Activated T-cell treated with anti-CD3 and anti-CD28 coated beads, Interleukin-2, amount 50 U/mL, for 24 hours (primary cell): ENCODE measurements around the gene ENSA.
"Not testable (repeated sequence)": the region's sequence is repeated elsewhere in the genome, so short reads cannot be mapped to it uniquely, and the experiment has no call there.

Experiments
- DNase-seq: peaks from one replicate; pipeline ENCODE4 v3.0.0-alpha.2; 2020
- H3K27ac Mint-ChIP-seq: 2 replicates; pipeline ENCODE4 v1.8.0; 2020; ENCODE audit warnings: mild to moderate bottlenecking, mixed read lengths
- H3K27me3 Mint-ChIP-seq: 2 replicates; pipeline ENCODE4 v1.8.0; 2020; ENCODE audit warnings: mixed read lengths
- H3K36me3 Mint-ChIP-seq: 2 replicates; pipeline ENCODE4 v1.8.0; 2020; ENCODE audit warnings: low read depth, mixed read lengths
- H3K4me1 Mint-ChIP-seq: 2 replicates; pipeline ENCODE4 v1.8.0; 2020; ENCODE audit warnings: low read depth, mixed read lengths
- H3K4me3 Mint-ChIP-seq: 2 replicates; pipeline ENCODE4 v1.8.0; 2020; ENCODE audit warnings: mild to moderate bottlenecking, moderate library complexity, mixed read lengths
- H3K9me3 Mint-ChIP-seq: 2 replicates; pipeline ENCODE4 v1.8.0; 2020; ENCODE audit warnings: mixed read lengths

The ENSA gene

DNA sequence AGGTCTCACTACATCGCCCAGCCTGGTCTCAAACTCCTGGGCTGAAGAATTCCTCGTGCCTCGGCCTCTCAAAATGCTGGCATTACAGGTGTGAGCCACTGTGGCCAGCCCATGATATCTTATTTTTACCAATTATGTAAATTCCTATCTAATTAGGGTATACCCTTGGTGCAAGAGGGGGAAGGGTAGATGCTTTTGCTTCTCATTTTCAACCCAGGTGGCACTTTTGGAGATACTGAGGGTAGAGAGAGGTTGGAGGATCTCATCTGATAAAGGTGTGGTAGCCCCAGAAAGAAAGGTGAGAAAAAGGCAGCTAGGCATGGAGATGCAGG, 17.4 kb downstream of the ENSA start:
- peak overlapping the region; percentile 61 for H3K4me3 Mint-ChIP-seq
- no peaks in the 10 kb centered on the region for H3K27me3 Mint-ChIP-seq
- no peak for DNase-seq
- peaks cover 48% of the 10 kb centered on the region for H3K36me3 Mint-ChIP-seq
- no peaks in the 10 kb centered on the region for H3K9me3 Mint-ChIP-seq
- H3K27ac Mint-ChIP-seq = peak overlapping the region; percentile 96
- peaks cover 65% of the 10 kb centered on the region for H3K4me1 Mint-ChIP-seq

DNA sequence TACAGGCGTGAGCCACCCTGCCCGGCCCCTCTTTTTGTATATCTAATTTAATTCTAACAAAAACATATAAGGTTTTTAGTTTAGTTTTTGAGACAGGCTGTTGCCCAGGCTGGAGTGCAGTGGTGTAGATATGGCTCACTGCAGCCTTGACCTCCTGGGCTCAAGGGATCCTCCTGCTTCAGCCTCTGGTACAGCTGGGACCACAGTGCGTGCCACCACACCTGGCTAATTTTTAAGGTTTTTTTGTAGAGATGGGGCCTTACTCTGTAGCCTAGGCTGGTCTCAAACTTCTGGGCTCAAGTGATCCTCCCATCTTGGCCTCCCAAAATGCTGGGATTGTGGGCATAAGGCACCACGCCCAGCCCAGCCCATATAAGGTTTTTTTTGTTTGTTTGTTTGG, 18.8 kb downstream of the ENSA start:
- H3K27me3 Mint-ChIP-seq = no peaks in the 10 kb centered on the region
- H3K4me3 Mint-ChIP-seq = no peak overlapping the region
- peaks cover 56% of the 10 kb centered on the region for H3K4me1 Mint-ChIP-seq
- H3K27ac Mint-ChIP-seq = peak overlapping the region; percentile 96
- DNase-seq = no peak
- peaks cover 34% of the 10 kb centered on the region for H3K36me3 Mint-ChIP-seq
- H3K9me3 Mint-ChIP-seq = no peaks in the 10 kb centered on the region

GRCh38 chr1:150609732-150610131, 19.7 kb downstream of the ENSA start:
- no peaks in the 10 kb centered on the region for H3K9me3 Mint-ChIP-seq
- H3K4me1 Mint-ChIP-seq = peaks cover 55% of the 10 kb centered on the region
- no peaks in the 10 kb centered on the region for H3K27me3 Mint-ChIP-seq
- peaks cover 28% of the 10 kb centered on the region for H3K36me3 Mint-ChIP-seq
- no peak overlapping the region for H3K4me3 Mint-ChIP-seq
- DNase-seq = no peak
- peak overlapping the region; percentile 50 for H3K27ac Mint-ChIP-seq

DNA sequence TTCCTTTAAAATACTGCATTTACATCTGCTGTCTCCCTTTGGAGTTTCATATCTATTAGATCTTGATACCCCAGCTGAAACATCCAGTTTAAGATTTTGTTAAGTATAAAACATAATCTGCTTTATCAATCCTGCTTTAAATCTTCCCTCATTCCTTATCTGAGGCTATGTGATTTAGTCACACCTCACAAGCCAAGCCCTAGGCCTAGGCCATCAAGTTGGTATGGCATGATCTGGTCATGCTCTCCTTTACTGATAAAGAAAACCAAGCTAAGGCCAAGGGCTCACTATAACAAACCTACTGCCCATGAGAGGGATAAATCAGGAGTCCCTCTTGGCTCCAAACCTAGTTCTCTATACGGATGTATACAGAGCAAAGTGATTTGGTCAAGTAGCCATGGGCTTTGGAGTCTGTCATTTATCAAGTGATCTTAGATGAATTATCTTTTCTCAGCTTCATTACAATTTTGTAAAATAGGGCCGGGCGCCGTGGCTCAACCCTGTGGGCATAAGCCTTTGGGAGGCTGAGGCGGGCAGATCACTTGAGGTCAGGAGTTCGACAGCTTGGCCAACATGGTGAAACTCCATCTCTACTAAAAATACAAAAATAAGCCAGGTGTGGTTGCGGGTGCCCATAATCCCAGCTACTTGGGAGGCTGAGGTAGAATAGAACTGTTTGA, 22.8 kb downstream of the ENSA start:
- H3K4me1 Mint-ChIP-seq = peaks cover 40% of the 10 kb centered on the region
- H3K27ac Mint-ChIP-seq = peak overlapping the region; percentile 50
- H3K4me3 Mint-ChIP-seq = no peak overlapping the region
- no peaks in the 10 kb centered on the region for H3K9me3 Mint-ChIP-seq
- H3K36me3 Mint-ChIP-seq = peaks cover 3% of the 10 kb centered on the region
- no peaks in the 10 kb centered on the region for H3K27me3 Mint-ChIP-seq
- DNase-seq = no peak

DNA sequence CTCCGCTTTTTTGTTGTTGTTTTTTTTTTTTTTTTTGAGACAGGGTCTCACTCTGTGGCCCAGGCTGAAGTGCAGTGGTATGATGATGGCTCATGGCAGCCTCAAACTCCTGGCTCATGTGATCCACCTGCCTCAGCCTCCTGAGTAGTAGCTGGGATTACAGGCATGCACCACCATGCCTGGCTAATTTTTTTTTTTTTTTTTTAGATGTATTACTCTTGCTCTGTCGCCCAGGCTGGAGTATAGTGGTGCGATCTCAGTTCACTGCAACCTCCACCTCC, 24.0 kb downstream of the ENSA start:
- H3K4me3 Mint-ChIP-seq = not testable (repeated sequence)
- H3K27ac Mint-ChIP-seq = peak overlapping the region; percentile 95

GRCh38 chr1:150604226-150604588, 25.2 kb downstream of the ENSA start:
- H3K36me3 Mint-ChIP-seq = peaks cover 12% of the 10 kb centered on the region
- H3K4me1 Mint-ChIP-seq = peaks cover 28% of the 10 kb centered on the region
- H3K27ac Mint-ChIP-seq = peak overlapping the region; percentile 95
- H3K9me3 Mint-ChIP-seq = no peaks in the 10 kb centered on the region
- no peak for DNase-seq
- H3K4me3 Mint-ChIP-seq = peak overlapping the region; percentile 5
- no peaks in the 10 kb centered on the region for H3K27me3 Mint-ChIP-seq

More for the DNA sequence above, 24.0 kb downstream of the ENSA start:
- H3K27me3 Mint-ChIP-seq, DNase-seq, H3K36me3 Mint-ChIP-seq, H3K9me3 Mint-ChIP-seq: not testable (repeated sequence)
- H3K4me1 Mint-ChIP-seq = peaks cover 31% of the 10 kb centered on the region

- Mint-ChIP-seq H3K27me3 (no peaks in the 10 kb centered on the region), H3K9me3 (no peaks in the 10 kb centered on the region), H3K4me1 (peaks cover 28% of the 10 kb centered on the region), H3K27ac (peak overlapping the region; percentile 95), H3K36me3 (peaks cover 12% of the 10 kb centered on the region), H3K4me3 (no peak overlapping the region)
- no peak for DNase-seq
Observed at GRCh38 chr1:150603711-150604110, 25.7 kb downstream of the ENSA start.

DNA sequence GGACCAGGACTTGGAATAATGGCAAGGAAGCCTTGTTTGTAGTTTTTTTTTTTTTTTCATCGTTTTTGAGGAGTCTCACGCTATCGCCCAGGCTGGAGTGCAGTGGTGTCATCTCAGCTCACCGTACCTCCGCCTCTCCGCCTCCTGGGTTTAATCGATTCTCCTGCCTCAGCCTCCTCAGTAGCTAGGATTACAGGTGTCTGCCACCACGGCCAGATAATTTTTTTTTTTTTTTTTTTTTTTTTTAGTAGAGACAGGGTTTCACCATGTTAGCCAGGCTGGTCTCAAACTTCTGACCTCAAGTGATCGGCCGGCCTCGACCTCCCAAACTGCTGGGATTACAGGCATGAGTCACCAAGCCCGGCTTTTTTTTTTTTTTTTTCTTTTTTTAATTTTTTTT, 27.0 kb downstream of the ENSA start:
- Mint-ChIP-seq H3K4me1 (peaks cover 28% of the 10 kb centered on the region), H3K36me3 (peaks cover 12% of the 10 kb centered on the region)
- H3K27me3 Mint-ChIP-seq, H3K27ac Mint-ChIP-seq, H3K9me3 Mint-ChIP-seq, DNase-seq, H3K4me3 Mint-ChIP-seq: not testable (repeated sequence)

GRCh38 chr1:150601540-150601939, 27.9 kb downstream of the ENSA start:
- H3K36me3 Mint-ChIP-seq = peaks cover 12% of the 10 kb centered on the region
- no peaks in the 10 kb centered on the region for H3K9me3 Mint-ChIP-seq
- H3K27me3 Mint-ChIP-seq = no peaks in the 10 kb centered on the region
- no peak overlapping the region for H3K27ac Mint-ChIP-seq
- no peak for DNase-seq
- H3K4me3 Mint-ChIP-seq = no peak overlapping the region
- H3K4me1 Mint-ChIP-seq = peaks cover 30% of the 10 kb centered on the region

GRCh38 chr1:150598346-150598745, 31.1 kb downstream of the ENSA start:
- Mint-ChIP-seq H3K36me3 (peaks cover 12% of the 10 kb centered on the region), H3K4me1 (peaks cover 18% of the 10 kb centered on the region)
- H3K27me3 Mint-ChIP-seq, H3K9me3 Mint-ChIP-seq, H3K4me3 Mint-ChIP-seq, H3K27ac Mint-ChIP-seq, DNase-seq: not testable (repeated sequence)

DNA sequence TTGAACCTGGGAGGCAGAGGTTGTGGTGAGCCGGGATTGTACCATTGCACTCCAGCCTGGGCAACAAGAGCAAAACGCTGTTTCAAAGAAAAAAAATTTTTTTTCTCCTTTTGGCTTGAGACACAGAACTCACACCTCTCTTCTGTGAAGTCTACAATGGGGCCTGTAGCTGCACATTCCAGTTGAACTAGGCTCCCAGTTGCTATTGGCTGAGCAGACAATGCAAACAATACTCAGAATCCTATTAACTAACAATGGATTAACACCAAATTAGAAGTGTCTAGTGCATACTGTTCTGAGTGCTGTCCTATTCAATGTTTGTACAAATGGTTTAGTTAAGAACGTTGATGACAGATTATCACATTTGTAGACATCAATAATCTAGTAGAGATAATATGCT, 32.4 kb downstream of the ENSA start:
- Mint-ChIP-seq H3K4me3 (no peak overlapping the region), H3K4me1 (peaks cover 15% of the 10 kb centered on the region), H3K27ac (no peak overlapping the region), H3K9me3 (no peaks in the 10 kb centered on the region), H3K27me3 (no peaks in the 10 kb centered on the region), H3K36me3 (peaks cover 12% of the 10 kb centered on the region)
- no peak for DNase-seq

DNA sequence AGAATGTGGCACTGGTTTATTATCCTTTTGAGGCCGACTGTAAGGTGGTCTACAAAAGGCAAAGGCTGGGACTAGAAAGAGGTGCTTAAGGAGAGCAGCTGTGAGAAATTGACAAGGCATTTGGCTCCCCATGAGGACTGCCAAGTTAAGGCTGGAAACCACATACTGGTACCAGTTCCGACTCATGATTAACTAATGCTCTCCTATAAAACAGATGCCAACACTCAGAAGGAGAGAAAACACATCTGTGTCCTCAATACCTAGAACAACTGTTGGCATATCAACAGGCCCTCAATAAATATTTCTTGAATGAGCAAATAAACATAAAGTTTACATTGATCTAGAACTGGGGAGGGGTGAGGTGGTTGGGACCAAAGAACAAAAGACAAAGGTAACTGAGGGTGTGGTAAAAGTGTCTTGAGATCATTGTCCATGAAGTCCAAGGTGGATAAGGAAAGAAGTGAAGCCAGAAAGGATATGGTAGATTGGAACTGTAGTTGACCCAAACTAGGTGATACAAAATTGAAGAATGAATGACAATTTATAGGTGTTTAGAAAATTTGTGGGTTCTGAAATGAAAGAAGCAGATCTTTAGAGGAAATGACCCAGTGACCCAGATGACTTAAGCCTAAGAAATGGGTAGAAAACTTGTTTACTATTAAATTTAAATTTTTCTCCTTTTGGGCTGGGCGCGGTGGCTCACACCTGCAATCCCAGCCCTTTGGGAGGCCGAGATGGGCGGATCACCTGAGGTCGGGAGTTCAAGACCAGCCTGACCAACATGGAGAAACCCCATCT, 33.1 kb downstream of the ENSA start:
- DNase-seq = no peak
- Mint-ChIP-seq H3K4me1 (peaks cover 13% of the 10 kb centered on the region), H3K27ac (peak overlapping the region; percentile 2), H3K36me3 (peaks cover 12% of the 10 kb centered on the region), H3K9me3 (no peaks in the 10 kb centered on the region), H3K27me3 (no peaks in the 10 kb centered on the region), H3K4me3 (no peak overlapping the region)

DNA sequence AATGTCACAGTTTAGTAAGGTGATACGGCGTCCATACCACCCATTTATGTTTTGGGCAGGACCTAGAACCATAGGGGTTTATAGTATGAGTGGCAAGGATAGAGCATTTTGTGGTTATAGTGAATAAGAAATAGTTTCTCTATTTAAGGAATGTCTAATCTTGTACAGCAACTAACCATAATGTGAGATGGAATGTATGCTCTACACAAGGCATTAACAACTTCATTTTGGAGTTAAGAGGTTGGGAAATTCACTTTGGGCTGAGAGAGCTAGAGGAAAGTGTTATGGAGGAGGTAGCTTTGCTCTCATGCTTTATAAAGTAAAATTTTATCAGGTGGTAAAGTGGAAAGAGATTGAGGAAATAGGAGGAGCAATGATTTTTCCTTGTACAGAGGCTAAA, 47.0 kb downstream of the ENSA start:
- no peaks in the 10 kb centered on the region for H3K9me3 Mint-ChIP-seq
- H3K4me1 Mint-ChIP-seq = peaks cover 17% of the 10 kb centered on the region
- H3K36me3 Mint-ChIP-seq = peaks cover 21% of the 10 kb centered on the region
- no peak overlapping the region for H3K4me3 Mint-ChIP-seq
- DNase-seq = no peak
- no peak overlapping the region for H3K27ac Mint-ChIP-seq
- H3K27me3 Mint-ChIP-seq = no peaks in the 10 kb centered on the region

GRCh38 chr1:150581962-150582361, 47.5 kb downstream of the ENSA start:
- peaks cover 17% of the 10 kb centered on the region for H3K4me1 Mint-ChIP-seq
- H3K27me3 Mint-ChIP-seq, H3K27ac Mint-ChIP-seq, H3K9me3 Mint-ChIP-seq, DNase-seq, H3K4me3 Mint-ChIP-seq: not testable (repeated sequence)
- peaks cover 25% of the 10 kb centered on the region for H3K36me3 Mint-ChIP-seq

GRCh38 chr1:150581437-150581836, 48.0 kb downstream of the ENSA start:
- not testable (repeated sequence) for DNase-seq, H3K4me3 Mint-ChIP-seq, H3K27me3 Mint-ChIP-seq, H3K9me3 Mint-ChIP-seq, H3K27ac Mint-ChIP-seq
- H3K4me1 Mint-ChIP-seq = peaks cover 17% of the 10 kb centered on the region
- peaks cover 30% of the 10 kb centered on the region for H3K36me3 Mint-ChIP-seq
